Islet precursor cell (in vitro differentiated cells): Measurements from ENCODE around the gene CDPF1.
"Not testable (repeated sequence)": the region's sequence is repeated elsewhere in the genome, so short reads cannot be mapped to it uniquely, and the experiment has no call there.

Experiments used
- DNase-seq: peaks from one replicate; pipeline ENCODE4 v3.0.0-alpha.2; 2018

The CDPF1 gene

GRCh38 chr22:46281866-46282678 lies 32.0 kb upstream of the CDPF1 start:
- no peak for DNase-seq

- peak; percentile 50 for DNase-seq
Measured at GRCh38 chr22:46280999-46281623, 31.0 kb upstream of the CDPF1 start.

- no peak for DNase-seq
Measured at GRCh38 chr22:46280063-46280817, 30.1 kb upstream of the CDPF1 start.

- peak; percentile 45 for DNase-seq
Measured at GRCh38 chr22:46278656-46279645, 28.9 kb upstream of the CDPF1 start.

GRCh38 chr22:46276563-46276962 lies 26.5 kb upstream of the CDPF1 start:
- no peak for DNase-seq

- no peak for DNase-seq
Measured at GRCh38 chr22:46275455-46276122, 25.5 kb upstream of the CDPF1 start.

GRCh38 chr22:46274381-46274780 lies 24.3 kb upstream of the CDPF1 start:
- DNase-seq, result no peak

GRCh38 chr22:46273432-46274148 lies 23.5 kb upstream of the CDPF1 start:
- DNase-seq, result no peak

GRCh38 chr22:46272762-46273431 lies 22.8 kb upstream of the CDPF1 start:
- no peak for DNase-seq

GRCh38 chr22:46272196-46272595 lies 22.1 kb upstream of the CDPF1 start:
- no peak for DNase-seq

- no peak for DNase-seq
Measured at GRCh38 chr22:46269564-46269963, 19.5 kb upstream of the CDPF1 start.

GRCh38 chr22:46267431-46268279 lies 17.6 kb upstream of the CDPF1 start, which contains the start of gene TTC38:
TSS of gene TTC38 (plus strand) at chr22:46268008. CDS start at chr22:46268040, 32 bp downstream.
- peak; percentile 94 for DNase-seq

- DNase-seq, result not testable (repeated sequence)
Measured at GRCh38 chr22:46265627-46266026, 15.5 kb upstream of the CDPF1 start.

- DNase-seq, result not testable (repeated sequence)
Measured at GRCh38 chr22:46264520-46264919, 14.4 kb upstream of the CDPF1 start.

- no peak for DNase-seq
Measured at GRCh38 chr22:46263216-46263590, 13.1 kb upstream of the CDPF1 start, which contains the start of gene PKDREJ. TSS of gene PKDREJ (minus strand) at chr22:46263343. CDS start at chr22:46263322, 21 bp downstream.

GRCh38 chr22:46262449-46263215 lies 12.5 kb upstream of the CDPF1 start:
- peak; percentile 84 for DNase-seq

GRCh38 chr22:46260038-46260437 lies 9.9 kb upstream of the CDPF1 start:
- no peak for DNase-seq

GRCh38 chr22:46259374-46259773 lies 9.3 kb upstream of the CDPF1 start:
- no peak for DNase-seq
